ENCODE data around the gene GMPS.

The GMPS gene

DNA sequence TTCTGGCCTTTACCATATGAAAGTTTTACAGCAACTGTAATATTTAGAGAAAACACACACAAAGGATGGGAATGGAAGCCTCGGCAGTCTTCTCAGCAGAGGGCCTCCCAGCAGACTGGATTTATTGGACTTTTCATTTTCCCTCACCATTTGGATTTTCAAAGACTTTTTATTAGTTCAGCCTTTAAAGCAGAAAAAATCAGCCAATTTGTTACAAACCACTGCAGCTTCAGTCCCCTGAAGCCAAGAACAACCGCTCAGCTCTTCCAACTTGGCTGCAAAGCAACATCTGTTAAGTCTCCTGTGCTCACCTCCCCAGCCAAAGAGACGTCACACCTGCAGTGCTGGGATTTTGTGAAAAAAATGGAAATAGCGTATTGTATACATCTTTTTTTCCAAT, 120.8 kb downstream of the GMPS start:
- TF ChIP-seq EGR1 (IDR thresholded peaks at IDR 0.05): no peak
- TF ChIP-seq FOXM1 (IDR thresholded peaks at IDR 0.05; ENCODE audit: borderline replicate concordance, low read depth): no peak
- TF ChIP-seq, protein P1, sequence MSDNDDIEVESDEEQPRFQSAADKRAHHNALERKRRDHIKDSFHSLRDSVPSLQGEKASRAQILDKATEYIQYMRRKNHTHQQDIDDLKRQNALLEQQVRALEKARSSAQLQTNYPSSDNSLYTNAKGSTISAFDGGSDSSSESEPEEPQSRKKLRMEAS (IDR thresholded peaks at IDR 0.05): no peak
- TF ChIP-seq NFIC (IDR thresholded peaks at IDR 0.05): no peak
- TF ChIP-seq, protein P2, sequence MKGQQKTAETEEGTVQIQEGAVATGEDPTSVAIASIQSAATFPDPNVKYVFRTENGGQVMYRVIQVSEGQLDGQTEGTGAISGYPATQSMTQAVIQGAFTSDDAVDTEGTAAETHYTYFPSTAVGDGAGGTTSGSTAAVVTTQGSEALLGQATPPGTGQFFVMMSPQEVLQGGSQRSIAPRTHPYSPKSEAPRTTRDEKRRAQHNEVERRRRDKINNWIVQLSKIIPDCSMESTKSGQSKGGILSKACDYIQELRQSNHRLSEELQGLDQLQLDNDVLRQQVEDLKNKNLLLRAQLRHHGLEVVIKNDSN (IDR thresholded peaks at IDR 0.05): no peak
- no peak for TF ChIP-seq RAD21 (IDR thresholded peaks at IDR 0.05; ENCODE audit: low read depth)
- TF ChIP-seq CEBPB (IDR thresholded peaks at IDR 0.05): no peak
- TF ChIP-seq TCF12 (IDR thresholded peaks at IDR 0.05; ENCODE audit: low read depth): no peak
- no peak for TF ChIP-seq ZBTB7A (IDR thresholded peaks at IDR 0.05; ENCODE audit: low read depth)
- no peak for TF ChIP-seq TAF1 (IDR thresholded peaks at IDR 0.05; ENCODE audit: low read depth)
- TF ChIP-seq YY1 (IDR thresholded peaks at IDR 0.05; ENCODE audit: low read depth): no peak
- TF ChIP-seq, protein P3, sequence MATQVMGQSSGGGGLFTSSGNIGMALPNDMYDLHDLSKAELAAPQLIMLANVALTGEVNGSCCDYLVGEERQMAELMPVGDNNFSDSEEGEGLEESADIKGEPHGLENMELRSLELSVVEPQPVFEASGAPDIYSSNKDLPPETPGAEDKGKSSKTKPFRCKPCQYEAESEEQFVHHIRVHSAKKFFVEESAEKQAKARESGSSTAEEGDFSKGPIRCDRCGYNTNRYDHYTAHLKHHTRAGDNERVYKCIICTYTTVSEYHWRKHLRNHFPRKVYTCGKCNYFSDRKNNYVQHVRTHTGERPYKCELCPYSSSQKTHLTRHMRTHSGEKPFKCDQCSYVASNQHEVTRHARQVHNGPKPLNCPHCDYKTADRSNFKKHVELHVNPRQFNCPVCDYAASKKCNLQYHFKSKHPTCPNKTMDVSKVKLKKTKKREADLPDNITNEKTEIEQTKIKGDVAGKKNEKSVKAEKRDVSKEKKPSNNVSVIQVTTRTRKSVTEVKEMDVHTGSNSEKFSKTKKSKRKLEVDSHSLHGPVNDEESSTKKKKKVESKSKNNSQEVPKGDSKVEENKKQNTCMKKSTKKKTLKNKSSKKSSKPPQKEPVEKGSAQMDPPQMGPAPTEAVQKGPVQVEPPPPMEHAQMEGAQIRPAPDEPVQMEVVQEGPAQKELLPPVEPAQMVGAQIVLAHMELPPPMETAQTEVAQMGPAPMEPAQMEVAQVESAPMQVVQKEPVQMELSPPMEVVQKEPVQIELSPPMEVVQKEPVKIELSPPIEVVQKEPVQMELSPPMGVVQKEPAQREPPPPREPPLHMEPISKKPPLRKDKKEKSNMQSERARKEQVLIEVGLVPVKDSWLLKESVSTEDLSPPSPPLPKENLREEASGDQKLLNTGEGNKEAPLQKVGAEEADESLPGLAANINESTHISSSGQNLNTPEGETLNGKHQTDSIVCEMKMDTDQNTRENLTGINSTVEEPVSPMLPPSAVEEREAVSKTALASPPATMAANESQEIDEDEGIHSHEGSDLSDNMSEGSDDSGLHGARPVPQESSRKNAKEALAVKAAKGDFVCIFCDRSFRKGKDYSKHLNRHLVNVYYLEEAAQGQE (IDR thresholded peaks at IDR 0.05; ENCODE audit: low read depth): no peak
- TF ChIP-seq TEAD4 (IDR thresholded peaks at IDR 0.05): no peak
- TF ChIP-seq EP300 (IDR thresholded peaks at IDR 0.05; ENCODE audit: borderline replicate concordance): no peak
- no peak for TF ChIP-seq CREB1 (IDR thresholded peaks at IDR 0.05; ENCODE audit: low read depth)

DNA sequence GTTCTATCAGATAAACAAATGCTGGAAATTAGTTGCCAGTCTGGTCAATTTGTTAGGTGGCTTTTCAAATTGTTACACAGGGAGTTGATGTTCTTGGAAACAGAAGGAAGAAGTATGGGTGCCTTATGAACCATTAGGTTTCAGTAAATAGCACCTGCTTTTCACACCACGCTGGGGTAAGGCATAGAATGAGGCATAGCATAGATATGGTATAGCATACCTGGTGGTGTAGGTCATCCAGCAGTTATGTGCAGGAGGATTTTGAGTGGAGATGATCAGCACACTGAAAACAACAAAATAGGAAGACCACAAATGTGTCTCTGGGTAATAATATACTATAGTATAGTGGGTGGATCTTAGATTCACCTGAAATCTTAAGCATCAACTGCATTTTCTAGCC, 121.4 kb downstream of the GMPS start:
- TF ChIP-seq TAF1 (IDR thresholded peaks at IDR 0.05; ENCODE audit: low read depth) (no peak), TCF12 (IDR thresholded peaks at IDR 0.05; ENCODE audit: low read depth) (no peak), EP300 (IDR thresholded peaks at IDR 0.05; ENCODE audit: borderline replicate concordance) (no peak), FOXM1 (IDR thresholded peaks at IDR 0.05; ENCODE audit: borderline replicate concordance, low read depth) (no peak), ZBTB7A (IDR thresholded peaks at IDR 0.05; ENCODE audit: low read depth) (no peak), CREB1 (IDR thresholded peaks at IDR 0.05; ENCODE audit: low read depth) (no peak), RAD21 (IDR thresholded peaks at IDR 0.05; ENCODE audit: low read depth) (no peak), TEAD4 (IDR thresholded peaks at IDR 0.05) (no peak), YY1 (IDR thresholded peaks at IDR 0.05; ENCODE audit: low read depth) (no peak), NFIC (IDR thresholded peaks at IDR 0.05) (no peak)
- TF ChIP-seq, protein P2 (IDR thresholded peaks at IDR 0.05): no peak
- TF ChIP-seq, protein P1 (IDR thresholded peaks at IDR 0.05): no peak
- TF ChIP-seq, protein P3 (IDR thresholded peaks at IDR 0.05; ENCODE audit: low read depth): no peak

Measured in Ishikawa (cell line).